ENCODE data around the gene CNGB1.

The CNGB1 gene

DNA sequence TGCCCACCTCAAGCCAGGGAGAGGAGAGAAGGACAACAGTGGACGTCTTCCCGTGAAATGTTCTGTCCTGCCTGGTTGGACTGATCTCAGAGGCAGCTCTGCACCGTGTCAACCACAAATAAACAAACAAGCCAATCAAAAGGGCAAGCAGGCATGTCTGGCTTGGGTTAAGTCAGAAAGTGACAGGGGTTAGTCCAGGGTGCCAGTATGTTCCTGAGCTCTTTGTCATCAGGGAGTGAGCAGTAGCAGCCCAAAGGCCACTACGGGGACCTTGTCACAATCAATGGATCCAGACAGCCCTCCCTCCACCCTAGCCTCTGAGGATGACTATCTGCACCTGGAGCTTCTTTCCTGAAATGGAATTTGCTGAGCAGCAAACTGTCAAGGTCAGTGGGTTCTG is 35.0 kb downstream of the CNGB1 start:
- no peaks in the 10 kb centered on the region for H3K36me3 ChIP-seq
- no peaks in the 10 kb centered on the region for H3K9me3 ChIP-seq
- H3K27ac ChIP-seq, result no peak overlapping the region
- H3K27me3 ChIP-seq, result peaks cover 6% of the 10 kb centered on the region
- H3K4me3 ChIP-seq (ENCODE audit: low read depth in 1 of 2, low read length in 1 of 2), result no peak overlapping the region
- TF ChIP-seq, protein P1, sequence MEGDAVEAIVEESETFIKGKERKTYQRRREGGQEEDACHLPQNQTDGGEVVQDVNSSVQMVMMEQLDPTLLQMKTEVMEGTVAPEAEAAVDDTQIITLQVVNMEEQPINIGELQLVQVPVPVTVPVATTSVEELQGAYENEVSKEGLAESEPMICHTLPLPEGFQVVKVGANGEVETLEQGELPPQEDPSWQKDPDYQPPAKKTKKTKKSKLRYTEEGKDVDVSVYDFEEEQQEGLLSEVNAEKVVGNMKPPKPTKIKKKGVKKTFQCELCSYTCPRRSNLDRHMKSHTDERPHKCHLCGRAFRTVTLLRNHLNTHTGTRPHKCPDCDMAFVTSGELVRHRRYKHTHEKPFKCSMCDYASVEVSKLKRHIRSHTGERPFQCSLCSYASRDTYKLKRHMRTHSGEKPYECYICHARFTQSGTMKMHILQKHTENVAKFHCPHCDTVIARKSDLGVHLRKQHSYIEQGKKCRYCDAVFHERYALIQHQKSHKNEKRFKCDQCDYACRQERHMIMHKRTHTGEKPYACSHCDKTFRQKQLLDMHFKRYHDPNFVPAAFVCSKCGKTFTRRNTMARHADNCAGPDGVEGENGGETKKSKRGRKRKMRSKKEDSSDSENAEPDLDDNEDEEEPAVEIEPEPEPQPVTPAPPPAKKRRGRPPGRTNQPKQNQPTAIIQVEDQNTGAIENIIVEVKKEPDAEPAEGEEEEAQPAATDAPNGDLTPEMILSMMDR (IDR thresholded peaks at IDR 0.05), result no peak
- no peaks in the 10 kb centered on the region for H3K4me1 ChIP-seq (ENCODE audit: control insufficient read depth in 1 of 2, insufficient read depth in 1 of 2, low read depth in 1 of 2, low read length in 1 of 2)

GRCh38 chr16:57930533-57930932 is 40.4 kb downstream of the CNGB1 start:
- no peaks in the 10 kb centered on the region for H3K4me1 ChIP-seq (ENCODE audit: control insufficient read depth in 1 of 2, insufficient read depth in 1 of 2, low read depth in 1 of 2, low read length in 1 of 2)
- no peak overlapping the region for H3K4me3 ChIP-seq (ENCODE audit: low read depth in 1 of 2, low read length in 1 of 2)
- no peaks in the 10 kb centered on the region for H3K9me3 ChIP-seq
- H3K27me3 ChIP-seq, result no peaks in the 10 kb centered on the region
- no peak overlapping the region for H3K27ac ChIP-seq
- no peaks in the 10 kb centered on the region for H3K36me3 ChIP-seq
- TF ChIP-seq, protein P1 (IDR thresholded peaks at IDR 0.05), result no peak

DNA sequence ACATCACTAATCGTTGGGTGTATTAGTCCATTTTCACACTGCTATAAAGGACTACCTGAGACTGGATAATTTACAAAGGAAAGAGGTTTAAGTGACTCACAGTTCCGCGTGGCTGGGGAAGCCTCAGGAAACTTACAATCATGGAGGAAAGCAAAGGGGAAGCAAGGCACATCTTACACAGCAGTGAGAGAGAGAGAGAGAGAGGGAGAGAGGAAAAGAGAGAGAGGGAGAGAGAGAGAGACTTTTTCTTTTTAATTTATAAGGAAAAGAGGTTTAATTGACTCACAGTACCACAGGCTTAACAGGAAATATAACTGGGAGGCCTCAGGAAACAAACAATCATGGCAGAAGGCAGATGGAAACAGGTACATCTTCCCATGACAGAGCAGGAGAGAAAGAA is 41.7 kb downstream of the CNGB1 start:
- TF ChIP-seq, protein P1 (IDR thresholded peaks at IDR 0.05), result no peak
- Histone ChIP-seq H3K27me3 (no peaks in the 10 kb centered on the region), H3K4me1 (ENCODE audit: control insufficient read depth in 1 of 2, insufficient read depth in 1 of 2, low read depth in 1 of 2, low read length in 1 of 2) (no peaks in the 10 kb centered on the region), H3K27ac (no peak overlapping the region), H3K4me3 (ENCODE audit: low read depth in 1 of 2, low read length in 1 of 2) (no peak overlapping the region), H3K36me3 (no peaks in the 10 kb centered on the region), H3K9me3 (no peaks in the 10 kb centered on the region)

- TF ChIP-seq, protein P1 (IDR thresholded peaks at IDR 0.05), result no peak
- H3K4me1 ChIP-seq (ENCODE audit: control insufficient read depth in 1 of 2, insufficient read depth in 1 of 2, low read depth in 1 of 2, low read length in 1 of 2), result no peaks in the 10 kb centered on the region
- no peaks in the 10 kb centered on the region for H3K27me3 ChIP-seq
- H3K9me3 ChIP-seq, result no peaks in the 10 kb centered on the region
- no peak overlapping the region for H3K27ac ChIP-seq
- H3K4me3 ChIP-seq (ENCODE audit: low read depth in 1 of 2, low read length in 1 of 2), result no peak overlapping the region
- no peaks in the 10 kb centered on the region for H3K36me3 ChIP-seq
These were observed 44.9 kb downstream of the CNGB1 start for GRCh38 chr16:57926041-57926440.

- no peak overlapping the region for H3K27ac ChIP-seq
- no peaks in the 10 kb centered on the region for H3K27me3 ChIP-seq
- H3K9me3 ChIP-seq, result no peaks in the 10 kb centered on the region
- H3K4me3 ChIP-seq (ENCODE audit: low read depth in 1 of 2, low read length in 1 of 2), result no peak overlapping the region
- no peaks in the 10 kb centered on the region for H3K36me3 ChIP-seq
- TF ChIP-seq, protein P1 (IDR thresholded peaks at IDR 0.05), result no peak
- H3K4me1 ChIP-seq (ENCODE audit: control insufficient read depth in 1 of 2, insufficient read depth in 1 of 2, low read depth in 1 of 2, low read length in 1 of 2), result no peaks in the 10 kb centered on the region
These were observed 45.6 kb downstream of the CNGB1 start for GRCh38 chr16:57925310-57925709.

DNA sequence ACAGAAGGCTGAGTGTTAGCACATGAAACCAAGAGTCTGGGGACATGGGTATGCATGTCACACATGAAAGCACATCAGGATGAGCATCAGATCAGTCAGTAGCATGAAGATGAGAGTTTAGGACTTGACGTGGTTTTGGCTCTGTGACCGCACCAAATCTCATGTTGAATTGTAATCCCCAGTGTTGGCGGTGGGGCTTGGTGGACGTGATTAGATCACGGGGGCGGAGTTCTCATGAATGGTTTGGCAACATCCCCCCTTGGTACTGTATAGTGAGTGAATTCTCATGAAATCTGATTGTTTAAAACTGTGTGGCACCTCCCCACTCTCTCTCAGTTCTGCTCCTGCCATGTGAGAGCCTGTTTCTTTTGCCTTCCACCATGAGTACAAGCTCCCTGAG is 46.4 kb downstream of the CNGB1 start:
- no peaks in the 10 kb centered on the region for H3K27me3 ChIP-seq

More for the DNA sequence above, 46.4 kb downstream of the CNGB1 start:
- no peaks in the 10 kb centered on the region for H3K36me3 ChIP-seq
- no peak overlapping the region for H3K27ac ChIP-seq
- H3K4me1 ChIP-seq (ENCODE audit: control insufficient read depth in 1 of 2, insufficient read depth in 1 of 2, low read depth in 1 of 2, low read length in 1 of 2), result no peaks in the 10 kb centered on the region
- TF ChIP-seq, protein P1 (IDR thresholded peaks at IDR 0.05), result no peak
- no peak overlapping the region for H3K4me3 ChIP-seq (ENCODE audit: low read depth in 1 of 2, low read length in 1 of 2)
- H3K9me3 ChIP-seq, result no peaks in the 10 kb centered on the region
